Measurements from ENCODE around the gene ORM1.
"Not testable (repeated sequence)": the region's sequence is repeated elsewhere in the genome, so short reads cannot be mapped to it uniquely, and the experiment has no call there.

ORM1 gene

DNA sequence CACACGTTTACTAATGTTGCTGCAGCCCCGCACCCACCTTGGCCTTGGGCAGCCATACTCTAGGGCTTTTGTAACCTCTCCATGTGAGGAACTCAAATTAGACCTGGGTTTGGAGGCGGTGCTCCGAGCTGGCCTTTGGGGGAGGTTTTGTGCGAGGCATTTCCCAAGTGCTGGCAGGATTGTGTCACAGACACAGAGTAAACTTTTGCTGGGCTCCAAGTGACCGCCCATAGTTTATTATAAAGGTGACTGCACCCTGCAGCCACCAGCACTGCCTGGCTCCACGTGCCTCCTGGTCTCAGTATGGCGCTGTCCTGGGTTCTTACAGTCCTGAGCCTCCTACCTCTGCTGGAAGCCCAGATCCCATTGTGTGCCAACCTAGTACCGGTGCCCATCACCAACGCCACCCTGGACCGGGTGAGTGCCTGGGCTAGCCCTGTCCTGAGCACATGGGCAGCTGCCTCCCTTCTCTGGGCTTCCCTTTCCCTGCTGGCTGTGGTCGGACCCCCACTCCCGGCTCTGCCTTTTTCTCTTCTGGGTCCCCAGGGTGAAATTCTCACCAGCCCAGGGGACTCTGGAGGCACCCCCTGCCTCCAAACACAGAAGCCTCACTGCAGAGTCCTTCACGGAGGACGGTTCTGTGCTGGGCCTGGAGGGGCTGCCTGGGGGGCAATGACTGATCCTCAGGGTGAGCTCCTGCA lies at the start of gene ORM1:
ORM1 (plus strand) TSS at position 268 of the 701 bp plus-strand sequence; CDS start at position 304, 36 bp downstream.
- not testable (repeated sequence) for DNase-seq (ENCODE audit: low read depth)

DNA sequence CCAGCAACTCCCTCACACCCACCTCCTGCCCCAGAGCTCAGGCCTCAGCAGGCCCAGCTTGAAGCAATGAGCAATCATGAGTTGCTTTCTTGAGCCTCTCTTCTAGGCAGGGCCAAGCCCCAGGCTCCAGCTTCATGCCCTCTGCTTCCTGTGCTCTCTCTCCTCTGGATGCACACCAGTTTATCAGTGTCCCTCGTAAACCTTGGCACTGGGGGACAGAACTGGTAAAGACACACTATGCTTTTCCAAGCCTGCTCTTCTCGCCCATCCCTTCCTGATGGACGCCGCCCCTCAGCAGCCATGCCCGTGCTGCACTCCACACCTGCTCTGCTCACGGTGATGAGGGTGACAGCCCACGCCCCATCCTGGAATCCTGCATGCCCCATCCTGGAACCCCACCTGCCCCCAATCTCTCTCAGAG lies 49.4 kb upstream of the ORM1 start:
- DNase-seq (ENCODE audit: low read depth): no peak

DNA sequence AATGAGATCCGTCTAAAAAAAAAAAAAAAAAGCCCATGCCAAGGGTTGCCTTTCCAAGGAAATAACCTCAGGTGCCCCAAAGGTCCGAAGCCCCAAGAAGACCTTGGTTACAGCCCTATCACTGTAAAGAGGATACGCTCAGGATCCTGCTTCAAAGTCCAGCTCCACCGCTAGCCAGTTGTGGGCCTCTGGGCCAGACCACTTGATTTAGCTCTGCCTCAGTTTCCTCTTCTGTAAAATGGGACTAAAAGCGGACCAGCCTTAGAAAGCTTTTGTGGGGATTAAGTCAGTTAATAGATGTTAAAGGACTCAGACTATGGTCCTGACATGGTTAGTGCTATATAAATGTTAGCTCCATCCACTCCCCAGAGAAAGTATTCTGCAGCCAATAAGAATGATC lies 48.7 kb upstream of the ORM1 start:
- DNase-seq (ENCODE audit: low read depth): no peak

DNA sequence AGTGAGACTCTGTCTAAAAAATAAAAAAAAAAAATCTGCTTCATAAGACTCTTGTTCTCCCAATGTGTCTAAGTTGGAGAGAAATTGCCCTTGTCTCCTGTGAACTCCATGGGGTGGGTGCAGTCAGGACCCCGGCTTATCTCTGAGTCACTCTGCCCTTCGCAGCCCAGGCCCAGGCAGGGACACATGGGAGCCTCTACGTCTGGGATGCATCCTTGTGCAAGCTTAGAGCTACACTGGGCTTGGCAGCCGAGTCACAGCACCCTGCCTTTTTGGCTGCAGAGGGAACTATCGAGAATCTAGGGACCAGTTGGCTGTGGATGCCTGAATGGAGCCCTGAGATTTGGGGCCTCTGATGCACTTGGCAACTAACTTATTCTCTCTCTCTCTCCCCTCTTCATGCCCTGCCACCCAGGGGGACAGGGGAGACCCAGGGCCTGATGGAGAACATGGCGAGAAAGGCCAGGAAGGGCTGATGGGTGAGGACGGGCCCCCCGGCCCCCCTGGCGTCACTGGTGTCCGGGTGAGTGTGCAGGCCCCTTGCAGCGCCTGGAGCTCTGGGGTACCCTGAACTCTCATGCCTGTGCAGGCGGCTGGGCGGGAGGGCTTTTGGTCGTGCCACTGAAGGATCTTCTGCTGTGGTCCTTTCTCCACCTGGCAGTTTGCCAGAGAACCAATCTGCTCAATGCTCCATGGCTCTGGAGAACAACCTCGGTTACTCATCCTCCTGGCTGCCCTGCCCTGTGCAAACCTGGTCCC lies 47.5 kb upstream of the ORM1 start:
- no peak for DNase-seq (ENCODE audit: low read depth)

DNA sequence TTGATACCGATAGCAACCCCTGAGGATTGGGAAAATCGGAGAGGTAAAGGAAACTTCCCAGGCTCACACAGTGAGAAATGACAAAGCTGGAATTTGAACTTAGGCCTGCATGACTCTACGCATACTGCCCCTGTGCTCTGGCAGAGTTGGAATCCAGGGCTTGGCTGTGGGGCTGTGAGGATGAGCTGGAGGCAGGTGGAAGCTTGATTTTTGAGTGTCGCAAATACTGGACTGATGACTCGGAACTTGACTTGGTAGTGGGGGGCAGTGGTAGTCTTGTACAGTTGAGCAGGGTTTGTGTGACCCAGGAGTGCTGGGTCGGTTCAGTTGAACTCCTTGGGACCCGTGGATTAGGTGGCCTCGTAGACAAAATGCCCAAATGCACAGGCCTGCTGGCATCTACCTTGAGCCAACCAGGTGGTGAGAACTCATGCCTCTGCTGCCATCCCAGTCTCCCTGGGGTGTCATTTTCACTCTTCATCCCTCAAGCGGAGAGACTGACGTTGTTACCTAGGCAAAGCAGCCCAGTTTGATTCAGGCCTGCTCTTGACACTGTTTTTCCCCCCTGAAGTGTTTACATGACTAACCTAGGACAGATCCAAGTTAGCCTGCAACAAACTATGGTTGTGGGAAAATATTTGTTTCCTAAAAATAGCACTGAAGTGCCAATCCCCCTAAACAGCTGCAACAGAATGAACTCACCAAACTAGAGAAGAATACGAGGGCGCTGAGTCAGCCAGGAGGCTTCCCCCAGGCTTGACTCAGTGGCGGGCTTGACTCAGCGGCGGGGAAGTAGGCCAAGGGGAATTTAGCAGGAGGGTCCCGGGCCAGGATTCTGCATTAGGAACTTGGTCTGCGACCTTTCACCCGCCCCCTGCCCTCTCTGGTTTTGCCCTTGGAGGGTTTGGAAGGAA lies 45.7 kb upstream of the ORM1 start:
- DNase-seq (ENCODE audit: low read depth): no peak

DNA sequence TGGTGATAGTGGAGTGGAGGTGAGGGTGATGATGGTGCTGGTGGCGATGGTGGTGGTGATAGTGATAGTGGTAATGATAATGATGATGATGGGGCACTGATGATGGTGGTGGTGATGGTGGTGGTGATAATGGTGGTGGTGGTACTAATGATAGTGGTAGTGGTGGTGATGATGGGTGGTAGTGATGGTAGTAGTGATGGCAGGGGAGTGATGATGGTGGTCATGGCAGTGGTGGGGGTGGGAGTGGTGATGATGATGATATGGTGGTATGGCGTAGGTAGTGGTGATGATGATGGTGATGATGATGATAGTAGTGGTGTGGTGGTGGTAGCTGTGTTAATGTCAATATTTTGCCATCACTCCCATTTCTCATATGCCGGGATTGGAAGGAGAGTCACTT lies 44.5 kb upstream of the ORM1 start:
- no peak for DNase-seq (ENCODE audit: low read depth)

DNA sequence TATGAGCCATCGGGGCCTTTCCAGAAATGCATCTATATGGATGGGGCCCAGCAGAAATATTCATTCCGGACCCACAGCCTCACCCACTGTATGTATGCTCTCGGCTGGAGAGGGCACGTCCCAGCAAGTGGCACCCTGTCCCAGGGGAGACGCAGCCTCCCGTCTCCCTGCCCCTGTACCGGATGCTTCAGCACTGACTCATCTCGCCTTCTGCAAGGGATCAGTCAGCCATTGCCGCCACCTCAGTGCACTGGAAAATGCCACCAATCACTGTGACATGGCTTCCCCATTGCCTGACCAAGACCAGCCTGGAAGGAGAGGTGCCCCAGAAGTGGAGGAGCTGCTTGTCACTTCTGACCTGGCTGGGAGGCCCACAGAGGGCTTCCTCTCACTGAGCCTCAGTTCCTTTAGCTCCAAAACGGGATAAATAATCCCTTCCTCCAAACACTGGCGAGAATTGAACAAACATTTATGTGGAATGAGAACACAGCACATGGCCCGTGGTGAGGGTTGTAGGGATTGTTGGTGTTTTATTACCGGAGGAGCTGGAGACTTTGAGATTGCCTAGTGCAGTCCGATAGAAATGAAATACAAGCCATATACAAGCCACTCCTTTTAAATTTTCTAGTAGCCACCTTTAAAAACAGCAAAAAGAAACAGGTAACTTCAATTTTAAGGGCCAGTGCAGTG lies 43.9 kb upstream of the ORM1 start:
- DNase-seq (ENCODE audit: low read depth): no peak

DNA sequence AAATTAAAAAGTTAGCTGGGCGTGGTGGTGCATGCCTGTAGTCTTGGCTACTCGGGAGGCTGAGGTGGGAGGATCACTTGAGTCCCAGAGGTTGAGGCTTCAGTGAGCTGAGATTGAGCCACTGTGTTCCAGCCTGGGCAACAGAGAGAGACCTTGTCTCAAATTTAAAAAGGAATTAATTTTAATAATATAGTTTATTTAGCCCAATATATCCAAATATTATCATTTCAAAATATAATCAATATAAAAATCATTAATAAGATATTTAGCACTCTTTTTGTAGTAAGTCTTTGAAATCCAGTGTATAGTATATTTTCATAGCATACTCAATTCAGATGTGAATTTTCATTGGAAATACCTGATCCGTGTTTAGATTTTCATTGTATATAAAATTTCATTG lies 43.2 kb upstream of the ORM1 start:
- DNase-seq (ENCODE audit: low read depth): no peak

DNA sequence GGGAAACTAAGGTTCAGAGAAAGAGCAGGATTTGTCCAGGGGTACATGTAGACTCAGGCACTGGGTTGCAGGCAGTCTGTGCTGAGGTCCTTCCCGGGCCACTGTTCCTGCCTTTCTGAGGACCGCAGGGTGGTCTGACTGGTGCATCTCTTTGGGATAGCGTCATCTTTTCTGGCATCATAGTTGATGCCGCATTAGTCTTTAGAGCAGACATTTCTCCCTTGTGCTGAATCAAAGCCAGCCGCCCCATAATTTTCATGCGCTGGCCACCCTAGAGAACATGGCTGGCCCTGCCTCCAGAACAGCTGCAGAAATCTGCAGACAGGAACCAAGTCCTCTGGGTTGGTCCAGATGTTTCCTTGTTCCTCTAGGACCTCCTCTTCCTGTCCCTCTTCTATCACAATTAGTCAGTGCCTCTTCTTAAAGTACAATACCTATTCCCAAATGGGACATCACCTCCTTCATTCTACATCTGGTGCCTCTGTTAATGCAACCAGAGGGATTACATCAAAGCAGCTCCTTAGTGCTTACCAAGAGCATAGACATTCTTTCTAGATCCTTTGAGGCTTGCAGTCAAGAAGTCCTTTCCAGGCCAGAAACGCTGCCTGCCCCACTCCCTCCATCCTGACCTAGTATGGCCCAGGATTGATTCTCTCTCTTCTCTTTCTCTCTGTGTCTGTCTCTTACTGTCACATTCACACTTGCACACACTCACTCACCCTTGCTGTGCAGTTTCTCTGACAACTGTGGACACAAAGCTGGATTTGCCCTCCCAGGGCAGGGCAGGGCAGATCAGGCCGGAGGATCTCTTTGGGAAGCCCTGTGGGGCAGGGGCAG lies 42.0 kb upstream of the ORM1 start:
- no peak for DNase-seq (ENCODE audit: low read depth)

DNA sequence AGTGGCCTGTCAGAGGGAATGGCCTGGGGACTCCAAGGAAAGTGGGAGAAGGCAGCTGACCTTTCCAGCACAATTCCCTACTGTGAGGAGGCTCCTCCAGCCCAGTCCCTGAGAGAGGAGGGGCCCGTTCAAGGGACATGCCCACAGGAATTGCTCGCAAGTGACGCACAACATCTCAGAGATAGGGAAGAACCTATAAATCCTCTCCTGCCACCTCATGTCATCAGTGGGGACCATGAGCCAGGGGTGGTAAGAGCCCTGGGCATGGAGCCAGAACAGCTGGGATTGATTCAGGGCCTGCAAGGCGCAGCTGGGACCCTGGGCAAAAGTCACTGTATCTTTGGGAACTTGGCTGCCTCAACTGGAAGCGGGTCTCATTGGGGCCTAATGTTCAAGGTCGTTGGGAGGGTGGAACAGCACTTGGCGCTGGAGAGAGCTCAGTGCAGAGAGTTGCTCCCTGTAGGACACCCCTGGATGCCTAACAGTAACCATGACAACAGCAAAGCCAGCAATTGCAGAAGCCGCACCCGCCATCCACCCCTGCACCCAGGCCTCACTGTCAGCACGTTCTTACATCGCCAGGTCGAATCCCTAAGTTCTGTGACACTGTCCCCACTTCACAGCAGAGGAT lies 41.3 kb upstream of the ORM1 start:
- no peak for DNase-seq (ENCODE audit: low read depth)

DNA sequence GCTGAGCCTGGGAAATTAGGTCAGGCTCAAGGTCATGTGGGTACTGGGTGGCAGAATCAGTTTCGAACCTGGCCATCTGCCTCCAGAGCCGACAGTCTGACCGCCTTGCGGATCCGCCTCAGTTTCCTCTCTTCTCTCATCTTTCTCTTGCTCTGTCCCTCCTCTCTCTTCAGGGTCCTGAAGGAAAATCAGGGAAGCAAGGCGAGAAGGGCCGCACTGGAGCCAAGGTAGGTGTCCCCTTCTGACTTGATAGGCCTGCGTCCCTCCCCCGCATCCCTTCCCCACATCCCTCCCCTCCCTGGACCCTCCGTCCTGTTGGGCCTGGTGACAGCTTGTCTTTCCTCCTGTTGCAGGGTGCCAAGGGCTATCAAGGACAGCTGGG lies 40.8 kb upstream of the ORM1 start:
- no peak for DNase-seq (ENCODE audit: low read depth)

DNA sequence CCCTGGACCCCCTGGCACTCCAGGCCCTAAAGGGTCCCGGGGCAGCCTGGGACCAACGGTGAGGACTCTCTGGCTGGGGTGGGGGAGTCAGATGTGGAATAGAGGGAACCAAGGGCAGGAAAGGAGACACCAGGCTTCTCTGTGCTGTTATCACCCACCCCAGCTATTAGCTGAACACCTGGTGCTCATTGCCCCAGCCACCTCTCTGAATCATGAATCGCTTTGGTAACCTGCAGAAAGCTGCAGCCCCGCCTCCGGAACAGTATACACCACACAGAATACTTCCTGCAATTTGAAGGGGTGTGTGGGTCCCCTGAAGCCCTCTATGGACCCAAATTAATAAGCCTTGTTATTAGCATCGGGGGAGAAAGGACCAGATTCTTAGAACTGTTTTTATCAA lies 40.4 kb upstream of the ORM1 start:
- DNase-seq (ENCODE audit: low read depth): no peak

DNA sequence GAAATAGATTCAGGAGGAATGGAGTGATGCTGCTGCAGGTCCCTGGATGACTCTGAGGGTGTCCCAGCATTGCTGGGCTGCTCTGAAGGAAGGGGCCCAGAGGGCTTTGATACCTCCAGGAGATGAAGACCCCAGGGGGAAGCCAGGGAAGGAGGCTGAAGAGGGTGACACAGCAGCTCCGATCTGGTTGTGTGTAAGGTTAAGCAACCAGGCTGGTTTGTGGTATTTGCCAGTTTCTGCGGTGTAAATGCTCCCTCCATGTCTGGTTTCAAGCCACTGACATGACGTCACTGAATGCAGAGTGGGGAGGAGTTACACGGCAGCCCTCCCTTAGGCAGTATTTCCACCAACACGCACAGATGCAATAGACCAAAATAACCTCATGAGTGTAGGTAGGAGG lies 40.0 kb upstream of the ORM1 start:
- no peak for DNase-seq (ENCODE audit: low read depth)

DNA sequence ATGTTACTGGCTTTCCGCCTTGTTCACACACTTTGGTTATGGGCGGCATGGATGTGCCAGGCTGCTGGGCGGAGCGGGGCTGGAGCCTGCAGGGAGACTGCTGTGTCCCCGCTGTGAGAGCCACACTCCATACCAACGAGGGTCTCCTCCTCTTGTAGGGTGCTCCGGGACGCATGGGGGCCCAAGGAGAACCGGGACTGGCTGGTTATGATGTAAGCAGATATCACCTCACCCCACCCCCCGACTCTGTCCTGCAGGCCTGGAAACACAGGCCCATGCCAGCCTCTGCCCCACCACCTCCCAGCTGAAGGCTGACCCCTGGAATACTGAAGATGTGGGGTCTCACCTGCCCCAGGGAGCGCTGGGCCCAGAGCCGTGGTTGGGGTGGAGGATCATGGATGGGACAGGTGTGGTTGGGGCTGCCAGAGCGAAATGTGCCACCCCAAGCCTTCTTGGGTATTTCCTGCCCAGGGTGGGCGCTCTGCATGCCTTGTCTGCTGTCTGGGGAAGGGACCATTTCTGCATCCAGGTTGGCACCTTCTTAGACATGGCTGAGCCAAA lies 39.3 kb upstream of the ORM1 start:
- DNase-seq (ENCODE audit: low read depth): no peak

DNA sequence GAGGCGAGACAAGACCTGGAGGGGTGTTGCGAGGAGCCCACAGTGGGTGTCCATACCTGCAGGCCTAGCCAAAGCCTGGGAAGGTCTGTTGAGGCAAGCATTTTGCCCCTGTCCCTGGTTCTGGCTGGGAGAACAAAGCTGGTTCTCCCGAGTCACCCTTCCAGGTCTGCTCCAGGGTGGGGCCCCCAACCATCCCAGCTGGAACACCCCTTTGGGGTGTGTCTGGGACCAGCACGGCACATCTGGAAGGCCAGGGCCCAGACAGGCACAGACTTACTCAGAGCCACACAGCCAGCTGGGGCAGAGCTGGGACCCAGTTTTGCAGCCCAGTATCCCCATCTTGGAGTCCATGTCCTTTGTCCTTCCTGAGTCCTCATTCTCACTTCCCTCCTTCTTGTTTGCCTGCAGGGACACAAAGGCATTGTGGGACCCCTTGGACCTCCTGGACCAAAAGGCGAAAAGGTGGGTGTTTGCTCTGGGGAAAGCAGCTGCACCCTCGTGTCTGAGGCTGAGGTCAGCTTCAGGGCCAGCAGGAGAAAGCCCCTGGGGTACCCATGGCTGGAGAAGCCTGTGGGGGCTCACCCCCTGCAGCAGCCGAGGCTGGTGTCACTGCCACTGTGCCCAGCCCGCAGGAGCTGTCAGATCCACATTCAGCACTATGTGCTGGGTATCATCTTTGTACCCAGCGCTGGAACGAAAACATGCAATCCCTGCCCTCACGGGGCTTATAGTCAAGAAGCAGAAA lies 38.4 kb upstream of the ORM1 start:
- DNase-seq (ENCODE audit: low read depth): no peak

DNA sequence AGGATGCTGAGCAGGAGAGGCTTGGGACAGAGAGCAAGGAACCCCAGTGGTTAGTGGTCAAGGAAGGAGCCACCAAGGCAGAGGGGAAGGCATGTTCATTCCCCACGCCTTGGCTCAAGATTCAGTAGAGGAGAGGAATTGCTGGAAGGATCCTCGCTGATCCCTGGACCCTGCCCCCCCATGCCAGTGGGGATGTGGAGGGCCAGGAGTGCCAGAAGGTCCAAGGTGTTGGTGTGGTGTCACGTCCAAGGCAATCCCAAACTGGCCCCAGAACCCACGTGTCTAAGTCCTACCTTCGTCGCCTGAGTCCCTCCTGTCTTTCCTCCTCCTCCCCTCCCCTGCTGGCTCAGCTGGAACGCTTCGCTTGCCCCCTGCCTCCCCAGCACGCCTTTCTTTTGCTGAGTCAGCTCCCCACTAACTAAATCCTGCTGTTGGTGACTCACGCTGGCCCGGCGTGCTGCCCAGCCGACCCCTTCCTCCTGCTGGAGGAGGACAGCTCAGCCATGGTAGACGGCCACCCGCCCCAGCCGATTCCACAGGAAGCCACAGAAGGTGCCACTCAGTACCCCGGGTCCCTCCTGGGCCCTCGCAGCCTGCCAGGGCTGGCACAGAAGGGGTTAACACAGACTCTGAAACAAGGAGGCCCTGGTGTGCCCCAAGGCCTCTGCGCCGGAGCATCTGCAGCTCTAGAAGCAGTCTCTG lies 37.6 kb upstream of the ORM1 start:
- no peak for DNase-seq (ENCODE audit: low read depth)

DNA sequence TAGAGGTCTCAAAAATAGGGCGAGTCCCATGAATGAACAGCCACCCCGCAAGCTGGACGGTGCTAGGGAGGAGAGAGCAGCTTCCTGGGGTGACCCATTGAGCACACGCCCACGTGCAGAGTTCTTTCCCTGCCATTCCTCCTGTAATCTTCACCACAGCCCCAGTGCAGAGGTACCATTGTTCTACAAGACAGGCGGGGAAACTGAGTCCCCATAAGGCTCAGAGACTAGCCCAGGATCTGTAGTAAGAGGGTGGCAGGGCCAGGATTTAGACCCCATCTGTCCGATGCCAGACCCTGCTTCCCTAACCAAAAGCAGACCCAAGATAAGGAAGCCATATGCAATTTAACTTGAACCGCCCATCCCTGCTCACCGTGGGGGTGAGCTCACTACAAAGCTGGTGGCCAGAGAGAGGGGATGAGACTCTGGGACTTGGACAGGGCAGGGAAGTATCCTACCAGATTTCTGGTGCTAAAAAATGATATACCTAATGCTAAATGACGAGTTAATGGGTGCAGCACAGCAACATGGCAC lies 36.7 kb upstream of the ORM1 start:
- DNase-seq (ENCODE audit: low read depth): no peak

DNA sequence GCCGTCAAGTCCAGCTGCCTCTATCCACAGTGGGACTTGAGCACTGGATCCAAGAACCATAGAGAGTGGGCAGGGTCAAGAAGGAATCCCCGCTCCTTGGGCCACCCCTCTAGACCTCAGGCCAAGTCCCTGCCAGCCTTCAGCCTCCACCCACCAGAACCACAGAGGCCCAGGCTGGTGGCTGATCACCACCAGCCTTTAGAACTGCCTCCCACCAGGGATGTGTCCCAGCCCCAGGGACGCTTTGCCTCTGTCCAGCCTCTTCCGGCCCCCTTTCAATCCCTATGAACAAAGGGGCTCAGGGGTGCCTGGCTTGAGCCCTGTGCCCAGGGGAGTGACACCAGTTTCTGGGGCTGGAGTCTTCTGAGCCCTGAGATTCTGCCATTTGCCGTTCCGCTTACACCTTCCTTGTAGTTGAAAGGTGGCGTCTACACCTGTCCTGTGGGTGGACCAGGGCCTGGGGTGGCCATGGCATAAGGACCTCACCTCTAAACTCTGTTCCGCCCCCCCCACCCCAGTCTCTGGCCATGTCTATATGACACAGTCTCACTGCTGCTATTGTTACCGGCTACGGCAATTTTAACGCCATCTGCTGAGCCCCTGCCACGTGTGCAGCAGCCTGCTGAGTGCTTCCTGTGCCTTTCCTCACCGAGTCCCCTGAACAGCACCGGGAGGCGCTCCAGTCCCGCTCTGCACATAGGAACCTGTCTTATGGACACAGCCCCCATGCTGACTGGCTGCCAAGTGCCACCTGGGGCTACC lies 35.7 kb upstream of the ORM1 start:
- DNase-seq (ENCODE audit: low read depth): no peak

Measured in T-helper 22 cell (primary cell).